Ramos (cell line): ENCODE data around the gene ABHD3.
"Not testable (repeated sequence)": the region's sequence is repeated elsewhere in the genome, so short reads cannot be mapped to it uniquely, and the experiment has no call there.

ENCODE experiments used
- in situ Hi-C: fragments of 300-500 bp; cut with MboI; formaldehyde crosslinking; loops from one replicate; pipeline ENCODE4 v1.14.3; 2022; ENCODE audit warnings: low sequenced_read_pairs; ENCODE audit not compliant: unreplicated experiment

ABHD3 gene

DNA sequence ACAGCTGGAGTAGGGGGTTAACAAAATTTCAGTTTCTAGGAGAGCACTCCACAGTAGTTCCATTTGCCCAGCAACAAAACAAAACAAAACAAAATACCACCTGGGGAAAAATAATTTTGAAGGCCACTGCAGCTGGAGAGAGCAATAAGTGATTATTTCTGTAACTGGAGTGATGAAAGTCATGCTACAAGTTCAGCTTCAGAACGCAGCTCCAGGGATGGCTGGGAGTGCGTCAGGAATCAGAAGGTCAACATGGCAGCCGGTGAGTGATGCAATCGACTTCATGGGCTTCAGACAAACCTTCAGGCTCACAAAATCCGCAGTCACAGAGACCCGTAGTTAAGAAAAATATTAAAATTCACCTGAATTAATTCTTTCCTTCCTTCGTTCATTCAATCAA is 41.0 kb downstream of the ABHD3 start:
- in situ Hi-C loops = no loop called here

DNA sequence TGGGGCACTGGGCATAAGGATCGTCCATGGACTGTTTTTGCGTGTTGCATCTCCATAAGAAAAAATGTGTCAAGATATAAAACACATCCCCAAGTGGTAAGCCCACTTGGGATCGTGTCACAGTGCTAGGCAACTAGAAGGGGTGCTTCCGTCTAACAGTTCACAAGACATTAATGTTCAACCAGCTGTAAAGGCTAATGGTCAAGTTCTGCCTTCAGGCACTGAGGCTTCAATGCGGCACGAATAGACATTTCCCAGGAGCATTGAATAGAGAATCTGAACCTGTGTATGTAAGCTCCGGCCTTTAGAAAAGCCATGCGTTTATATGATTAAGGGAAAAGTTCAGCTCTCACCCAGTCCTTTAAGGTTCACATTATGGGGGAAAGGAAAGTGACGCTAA is 42.0 kb downstream of the ABHD3 start:
- in situ Hi-C loops = no loop called here

DNA sequence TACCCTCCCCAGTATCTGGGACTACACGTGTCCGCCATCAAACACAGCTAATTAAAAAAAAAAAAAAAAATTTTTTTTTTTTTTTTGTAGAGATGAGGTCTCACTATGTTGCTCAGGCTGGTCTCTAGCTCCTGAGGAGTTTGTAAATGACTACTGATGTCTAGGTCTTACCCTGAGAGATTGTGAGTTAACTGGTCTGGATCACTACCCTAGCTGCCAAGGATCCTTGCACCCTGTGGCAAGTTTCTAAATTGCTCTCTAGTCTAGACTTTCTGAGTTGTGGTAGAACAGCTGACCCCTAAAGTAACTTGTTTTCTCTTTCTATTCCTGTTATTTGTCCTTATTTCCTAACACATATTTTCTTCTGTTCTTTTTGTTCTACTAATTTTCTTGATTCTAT is 44.5 kb downstream of the ABHD3 start:
- in situ Hi-C loops = no loop called here

DNA sequence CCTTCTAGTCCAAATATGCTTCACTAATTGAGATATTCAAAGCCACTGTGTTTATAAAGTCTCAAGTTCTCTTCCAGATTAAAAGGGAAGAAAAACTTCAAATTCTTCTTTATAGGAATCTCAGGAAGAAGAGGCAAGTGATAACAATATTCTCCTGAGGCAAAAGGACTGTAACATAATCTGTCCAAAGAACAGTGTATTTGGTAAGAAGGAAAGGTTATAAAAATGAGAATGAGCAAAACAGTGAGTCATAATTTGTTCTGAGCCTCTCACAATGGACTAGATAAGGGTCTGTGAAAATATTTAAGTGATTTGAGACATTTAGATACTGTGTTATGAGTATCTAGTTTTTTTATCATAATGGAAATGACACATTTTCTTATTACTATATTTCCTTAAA is 48.2 kb downstream of the ABHD3 start:
- in situ Hi-C loops = no loop called here

DNA sequence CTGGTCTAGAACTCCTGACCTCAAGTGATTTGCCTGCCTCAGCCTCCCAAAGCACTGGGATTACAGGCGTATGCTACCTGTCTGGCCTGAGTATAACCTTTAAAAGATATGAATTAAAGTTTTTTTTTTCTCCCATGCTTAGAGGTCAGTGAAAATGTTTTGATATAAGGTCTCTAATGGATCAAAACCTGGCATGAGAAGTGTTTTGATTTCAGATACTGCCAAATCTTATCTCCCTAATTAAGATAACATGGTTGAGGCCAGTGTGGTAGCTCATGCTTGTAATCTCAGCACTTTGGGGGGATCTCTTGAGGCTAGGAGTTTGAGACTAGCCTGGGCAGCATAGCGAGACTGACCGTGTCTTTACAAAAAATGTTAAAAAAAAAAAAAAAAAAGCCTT is 51.2 kb downstream of the ABHD3 start:
- in situ Hi-C loops = no loop called here

DNA sequence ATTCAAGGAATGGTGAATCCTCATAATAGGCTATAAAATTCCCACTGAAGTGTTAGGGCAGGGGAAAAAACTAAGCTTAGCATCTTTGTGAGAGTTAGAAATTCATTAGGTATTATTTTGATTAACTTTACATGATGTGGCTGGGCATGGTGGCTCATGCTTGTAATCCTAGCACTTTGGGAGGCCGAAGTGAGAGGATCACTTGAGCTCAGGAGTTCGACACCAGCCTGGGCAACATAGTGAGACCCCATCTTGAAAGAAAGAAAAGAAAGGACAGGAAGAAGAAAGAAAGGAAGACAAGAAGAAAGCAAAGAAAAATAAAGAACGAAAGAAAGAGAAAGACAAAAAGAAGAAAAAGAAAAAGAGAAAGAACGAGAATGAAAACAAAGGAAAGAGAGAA is 52.5 kb downstream of the ABHD3 start:
- in situ Hi-C loops = no loop called here

DNA sequence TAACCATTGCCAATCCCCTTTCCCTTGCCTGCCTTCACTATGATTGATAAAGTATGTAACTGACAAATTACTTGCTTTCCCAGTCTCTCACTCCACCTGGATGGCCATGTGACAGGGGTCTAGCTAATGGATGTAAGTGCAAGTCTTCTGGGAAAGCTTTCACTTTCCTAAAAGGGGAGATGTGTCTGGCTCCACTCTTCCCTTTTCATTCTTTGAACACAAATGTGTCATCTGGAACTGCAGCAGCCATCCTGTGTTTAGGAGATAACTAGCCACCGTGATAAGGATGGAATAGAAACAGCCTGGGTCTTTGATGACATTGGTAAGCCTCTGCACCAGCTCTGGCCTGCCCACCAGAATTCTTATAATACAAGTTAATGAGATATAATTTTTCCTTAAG is 54.3 kb downstream of the ABHD3 start:
- in situ Hi-C loops = no loop called here

DNA sequence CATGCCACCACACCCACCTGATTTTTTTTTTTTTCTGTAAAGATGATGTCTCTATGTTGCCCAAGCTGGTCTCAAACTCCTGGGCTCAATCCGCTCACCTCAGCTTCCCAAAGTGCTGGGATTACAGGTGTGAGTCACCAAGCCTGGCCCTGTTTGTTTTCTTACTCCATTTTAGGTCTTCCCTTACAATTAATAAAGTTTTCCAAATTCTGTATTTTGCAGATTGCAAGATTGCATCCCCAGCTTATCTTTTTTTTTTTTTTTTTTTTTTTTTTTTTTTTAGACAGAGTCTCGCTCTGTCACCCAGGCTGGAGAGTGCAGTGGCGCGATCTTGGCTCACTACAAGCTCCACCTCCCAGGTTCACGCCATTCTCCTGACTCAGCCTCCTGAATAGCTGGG is 64.2 kb downstream of the ABHD3 start:
- in situ Hi-C loops = not testable (repeated sequence)

DNA sequence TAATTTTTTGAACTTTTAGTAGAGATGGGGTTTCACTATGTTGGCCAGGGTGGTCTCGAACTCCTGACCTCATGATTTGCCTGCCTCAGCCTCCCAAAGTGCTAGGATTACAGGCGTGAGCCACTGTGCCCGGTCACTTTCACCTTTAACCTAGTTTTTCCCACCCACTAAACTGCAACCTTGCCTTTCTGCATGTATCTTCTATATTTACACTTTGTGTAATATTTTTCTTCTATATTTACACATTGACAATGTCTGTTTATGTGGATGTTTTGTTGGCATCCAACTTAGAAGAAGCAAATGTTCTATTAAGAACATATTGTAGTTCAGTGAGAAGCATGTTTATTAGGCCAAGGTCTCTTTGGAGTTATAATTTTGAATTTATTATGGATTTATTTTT is 65.8 kb downstream of the ABHD3 start:
- in situ Hi-C loops = no loop called here

DNA sequence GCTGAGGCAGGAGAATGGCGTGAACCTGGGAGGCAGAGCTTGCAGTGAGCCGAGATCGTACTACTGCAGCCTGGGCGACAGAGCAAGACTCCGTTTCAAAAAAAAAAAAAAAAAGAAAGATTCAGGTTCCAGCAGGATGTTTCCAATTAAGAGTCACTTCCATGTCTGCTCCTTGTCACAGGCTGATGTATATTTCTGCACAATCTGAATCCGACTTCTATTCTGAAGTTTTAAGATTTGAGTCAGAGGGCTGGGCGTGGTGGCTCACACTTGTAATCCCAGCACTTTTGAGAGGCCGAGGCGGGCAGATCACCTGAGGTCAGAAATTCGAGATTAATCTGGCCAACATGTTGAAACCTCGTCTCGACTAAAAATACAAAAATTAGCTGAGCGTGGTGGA is 67.8 kb downstream of the ABHD3 start:
- in situ Hi-C loops = no loop called here

DNA sequence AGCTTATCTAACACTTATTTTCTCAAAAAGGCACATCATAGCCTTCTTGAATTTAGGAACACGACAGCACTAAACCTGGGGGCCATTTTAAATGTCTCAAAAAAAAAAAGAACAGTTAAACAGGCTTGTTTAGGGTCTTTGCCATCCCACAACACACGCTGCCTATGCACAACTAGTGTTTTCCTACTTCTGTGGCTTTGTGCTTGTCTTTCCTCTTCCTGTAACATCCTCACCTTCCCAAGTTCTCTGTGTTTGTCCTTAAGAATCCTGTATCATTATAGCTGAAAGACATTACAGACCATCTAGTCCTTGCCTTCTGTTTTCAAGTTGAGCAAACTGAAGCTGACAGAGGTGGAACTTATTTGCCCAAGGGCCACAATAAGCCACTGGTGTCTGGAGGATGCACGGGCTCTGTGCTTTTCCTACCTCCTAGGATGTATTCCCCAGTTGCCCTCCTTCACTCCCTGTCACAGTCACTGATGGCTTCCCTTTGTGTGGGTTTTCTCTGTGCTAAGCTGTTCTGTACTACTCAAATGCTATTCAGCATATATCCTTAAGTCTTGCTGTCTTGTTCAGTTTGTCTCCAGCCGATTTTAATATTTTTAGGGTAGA is 69.9 kb downstream of the ABHD3 start:
- in situ Hi-C loops = no loop called here

DNA sequence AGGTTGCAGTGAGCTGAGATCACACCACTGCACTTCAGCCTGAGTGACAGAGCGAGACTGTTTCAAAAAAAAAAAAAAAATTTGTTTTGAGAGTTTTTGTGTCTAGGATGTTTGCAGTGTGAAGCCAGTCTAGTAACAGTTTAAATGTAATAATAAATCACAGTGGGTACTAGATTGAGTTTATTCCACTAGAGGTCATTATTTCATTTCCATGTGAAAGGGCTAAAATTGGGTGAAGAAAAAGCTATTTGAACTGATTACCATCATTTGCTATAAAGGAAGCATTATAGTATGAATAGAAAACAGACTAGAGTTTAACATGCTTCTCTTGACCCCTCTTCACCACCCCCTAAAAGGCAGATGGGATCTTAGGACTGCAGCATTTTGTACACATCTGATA is 72.2 kb downstream of the ABHD3 start:
- in situ Hi-C loops = no loop called here

DNA sequence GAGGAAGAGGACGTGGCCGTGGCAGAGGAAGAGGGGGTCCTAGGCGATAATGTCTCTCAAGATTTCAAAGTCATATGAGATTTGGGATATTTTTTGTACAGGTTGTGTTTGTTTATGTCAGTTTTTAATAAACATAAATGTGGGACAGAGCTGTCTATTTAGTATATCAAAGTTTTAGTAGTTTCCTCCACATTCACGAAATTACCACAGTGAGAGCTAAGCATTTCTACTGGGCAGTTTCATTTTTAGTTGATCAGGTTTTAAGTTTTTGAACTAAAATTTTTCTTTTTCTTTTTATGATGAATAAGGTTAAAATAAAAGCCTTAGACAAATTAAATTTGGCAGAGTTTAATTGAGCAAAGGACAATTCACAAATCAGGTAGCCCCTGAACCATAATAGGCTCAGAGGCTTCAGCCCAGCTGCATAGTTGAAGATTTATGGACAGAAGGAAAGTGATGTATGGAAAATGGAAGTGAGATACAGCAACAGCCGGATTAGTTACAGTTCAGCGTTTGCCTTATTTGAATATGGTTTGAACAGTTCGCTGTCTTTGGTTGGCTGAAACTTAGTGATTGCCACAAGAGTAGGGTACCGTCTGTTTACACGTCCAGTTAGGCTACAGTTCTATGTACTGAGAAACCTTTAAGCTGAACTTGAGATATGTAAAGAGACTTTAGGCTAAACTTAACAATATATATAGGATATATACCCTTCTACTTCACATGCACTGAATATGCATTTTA is 75.3 kb downstream of the ABHD3 start:
- in situ Hi-C loops = loop anchor here (10.0 kb wide), 1 partner anchor 56 kb away; no protein-coding TSS in a partner anchor

DNA sequence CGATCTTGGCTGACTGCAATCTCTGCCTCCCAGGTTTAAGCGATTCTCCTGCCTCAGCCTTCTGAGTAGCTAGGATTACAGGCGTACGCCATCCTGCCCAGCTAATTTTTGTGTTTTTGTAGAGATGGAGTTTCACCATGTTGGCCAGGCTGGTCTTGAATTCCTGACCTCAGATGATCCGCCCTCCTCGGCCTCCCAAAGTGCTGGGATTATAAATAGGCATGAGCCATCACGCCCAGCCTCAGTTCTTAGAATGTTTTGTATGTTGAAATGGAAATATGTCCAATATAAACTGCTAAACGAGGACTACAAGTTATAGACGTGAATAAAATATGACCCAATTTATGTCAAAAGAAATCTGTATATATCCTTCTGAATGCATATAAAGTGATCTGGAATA is 82.9 kb downstream of the ABHD3 start:
- in situ Hi-C loops = loop anchor here (10.0 to 25.0 kb wide), 2 partner anchors 63 to 534 kb away; no protein-coding TSS in a partner anchor

DNA sequence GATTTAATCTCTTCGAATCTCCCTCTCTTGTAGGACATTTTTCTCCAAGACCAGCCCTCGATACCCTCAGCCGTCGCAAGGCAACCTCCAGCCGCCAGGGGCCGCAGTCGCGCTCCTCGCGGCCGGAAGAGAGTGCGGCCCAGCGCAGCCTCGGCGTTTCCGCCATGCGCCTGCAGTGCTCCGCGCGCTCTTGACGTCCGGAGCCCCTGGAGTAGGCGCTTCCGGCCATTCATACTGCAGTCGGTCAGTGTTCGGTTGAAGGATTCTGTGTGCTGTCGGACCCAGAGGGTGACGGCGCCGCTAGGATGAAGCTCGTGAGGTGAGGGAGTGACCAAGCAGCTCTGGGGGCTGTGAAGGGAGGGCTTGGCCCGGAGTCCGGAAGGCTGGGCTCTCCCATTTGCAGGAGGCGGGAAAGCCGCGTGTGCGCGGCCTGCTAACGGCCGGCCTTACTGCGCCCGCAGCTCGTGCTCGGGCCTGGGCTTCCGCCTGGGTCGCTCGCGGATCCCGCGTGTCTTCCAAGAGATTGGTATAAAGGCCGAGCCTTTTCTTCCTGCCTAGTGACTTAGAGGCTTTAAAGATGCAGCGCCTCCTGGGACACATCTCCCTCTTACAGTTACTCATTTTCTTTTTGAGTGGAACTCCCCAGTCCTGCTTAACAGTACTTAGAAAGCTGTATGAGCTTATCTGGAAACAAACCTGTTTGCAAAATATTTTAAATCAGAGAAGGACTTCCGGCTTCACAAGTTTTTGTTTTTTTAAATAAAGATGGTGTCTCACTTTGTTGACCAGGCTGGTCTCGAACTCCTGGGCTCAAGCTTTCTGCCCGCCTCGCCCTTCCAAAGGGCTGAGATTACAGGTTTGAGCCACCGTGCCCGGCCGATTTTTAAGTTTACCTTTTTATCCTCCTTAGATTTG is 92.2 kb downstream of the ABHD3 start, which contains the start of gene SNRPD1:
TSS of gene SNRPD1 (plus strand) at position 190 of the 915 bp plus-strand sequence. CDS start at position 306, 116 bp downstream.
- in situ Hi-C loops = loop anchor here (25.0 kb wide), 1 partner anchor 525 kb away; no protein-coding TSS in a partner anchor

DNA sequence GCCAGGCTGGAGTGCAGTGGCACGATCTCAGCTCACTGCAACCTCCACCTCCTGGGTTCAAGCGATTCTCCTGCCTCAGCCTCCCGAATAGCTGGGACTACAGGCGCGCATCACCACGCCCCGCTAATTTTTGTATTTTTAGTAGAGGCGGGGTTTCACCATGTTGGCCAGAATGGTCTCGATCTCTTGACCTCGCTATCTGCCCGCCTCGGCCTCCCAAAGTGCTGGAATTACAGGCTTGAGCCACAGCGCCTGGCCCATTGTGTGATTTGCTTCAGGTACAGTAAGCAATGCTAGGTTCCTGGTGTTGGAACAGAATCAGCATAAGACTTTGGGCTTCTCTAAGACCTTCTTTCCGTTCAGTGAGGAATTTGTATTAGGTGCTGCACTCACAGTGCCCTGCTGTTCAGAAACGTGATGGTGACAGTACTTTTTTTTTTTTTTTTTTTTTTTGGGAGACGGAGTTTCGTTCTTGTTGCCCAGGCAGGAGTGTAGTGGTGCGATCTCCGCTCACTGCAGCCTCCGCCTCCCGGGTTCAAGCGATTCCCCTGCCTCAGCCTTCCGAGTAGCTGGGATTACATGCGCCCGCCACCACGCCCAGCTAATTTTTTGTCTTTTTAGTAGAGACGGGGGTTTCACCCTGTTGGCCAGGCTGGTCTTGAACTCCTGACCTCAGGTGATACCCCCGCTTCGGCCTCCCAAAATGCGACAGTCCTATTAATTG is 93.0 kb downstream of the ABHD3 start:
- in situ Hi-C loops = loop anchor here (25.0 kb wide), 1 partner anchor 524 kb away; no protein-coding TSS in a partner anchor

DNA sequence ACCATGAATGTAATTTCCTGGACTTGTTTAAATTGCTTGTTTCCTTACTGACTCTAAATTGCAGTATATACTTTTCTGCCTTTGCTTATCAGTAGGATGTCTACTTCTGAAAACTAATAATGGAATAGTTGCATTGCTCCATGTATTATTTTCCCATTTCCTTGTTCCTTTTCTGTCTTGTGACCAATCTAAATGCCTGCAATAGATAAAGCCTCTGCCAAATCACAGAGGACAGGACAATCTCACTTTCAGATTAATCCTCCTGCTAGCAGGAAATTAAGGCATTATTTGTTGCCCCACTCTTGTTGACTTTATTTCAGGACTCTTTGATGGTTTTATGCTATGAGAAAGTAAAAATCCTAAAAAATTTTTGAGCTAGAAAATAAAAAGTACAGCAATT is 99.4 kb downstream of the ABHD3 start:
- in situ Hi-C loops = loop anchor here (25.0 kb wide), 1 partner anchor 518 kb away; no protein-coding TSS in a partner anchor

DNA sequence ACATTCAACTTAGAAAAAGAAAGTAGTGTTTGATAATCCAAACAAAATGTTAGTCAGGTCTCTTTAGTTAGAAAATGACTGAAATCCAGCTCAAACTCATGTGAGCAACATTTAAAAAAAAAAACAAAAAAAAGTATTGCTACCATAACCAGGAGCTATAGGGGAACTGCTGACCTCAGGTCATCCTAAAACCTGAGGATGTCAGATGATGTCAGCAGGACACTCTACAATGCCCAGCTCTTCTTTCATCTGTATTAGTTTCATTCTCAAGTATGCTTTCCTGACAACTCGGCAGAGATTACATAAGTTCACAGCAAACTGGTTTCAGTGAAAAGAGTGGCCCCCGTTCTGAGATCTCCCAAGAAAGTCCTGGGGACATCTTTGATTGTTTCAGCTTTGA is 99.9 kb downstream of the ABHD3 start:
- in situ Hi-C loops = loop anchor here (25.0 kb wide), 1 partner anchor 517 kb away; no protein-coding TSS in a partner anchor

DNA sequence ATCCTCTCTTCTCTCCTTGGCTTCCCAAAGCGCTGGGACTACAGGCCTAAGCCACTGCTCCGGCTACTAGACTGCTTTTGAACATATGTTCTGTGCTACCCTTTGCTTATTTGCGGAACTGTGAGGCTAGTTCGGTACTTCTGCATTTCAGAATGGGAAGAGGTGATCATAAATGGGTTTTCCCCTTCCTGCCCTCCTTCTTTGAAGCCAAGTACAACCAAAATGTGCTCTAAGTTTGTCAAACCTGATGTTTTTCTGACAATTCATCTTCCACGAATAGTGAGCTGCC is 102.3 kb downstream of the ABHD3 start:
- in situ Hi-C loops = loop anchor here (25.0 kb wide), 1 partner anchor 515 kb away; no protein-coding TSS in a partner anchor
